ENCODE measurements around the gene VAV2. TPM values are rescaled to one million over a fixed set of nuclear protein-coding genes. Genes with fewer than 3 reads are reported as not detected.
A peak's percentile ranks its signal among the peaks of the same experiment; 100 is the strongest.

VAV2 gene
- total and polyA plus RNA-seq, 7 donors, result 3.8 to 23.3 (median 7.2) TPM

DNA sequence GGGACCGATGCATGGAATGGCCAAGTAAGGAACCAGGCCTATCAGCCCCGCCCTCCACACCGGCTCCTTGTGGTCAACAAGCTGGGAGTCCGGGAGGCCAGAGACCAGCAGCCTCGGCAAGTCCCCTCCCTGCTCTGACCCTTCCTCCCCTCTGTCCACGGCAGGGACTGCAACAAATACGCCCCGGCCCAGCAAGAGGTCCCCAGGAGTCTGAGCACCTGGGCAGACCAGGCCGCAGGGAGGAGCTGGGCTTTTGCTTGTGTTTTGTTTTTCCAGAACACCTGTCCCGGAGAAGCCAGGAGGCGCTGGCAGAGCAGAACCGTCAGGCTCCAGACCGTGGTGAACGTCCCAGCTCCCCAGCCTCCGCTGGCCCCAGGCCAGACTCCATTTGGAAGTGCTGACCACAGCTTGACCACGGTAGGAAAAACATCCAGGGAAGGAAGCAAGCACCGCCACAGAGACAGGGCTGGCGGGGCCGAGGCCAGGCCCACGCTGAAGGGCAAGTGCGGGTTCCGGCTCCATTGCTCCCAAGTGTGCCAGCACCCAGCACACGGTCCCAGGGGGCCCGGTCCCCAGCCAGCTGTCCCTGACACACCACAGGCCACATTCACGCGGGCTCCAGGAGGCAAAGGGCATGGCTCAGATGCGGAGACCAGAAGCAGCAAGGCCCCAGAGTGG is 56.7 kb downstream of the VAV2 start:
- Histone ChIP-seq H3K27me3 (peaks cover 0 to 2% (median 0%) of the 10 kb centered on the region in 3 donors), H3K4me1 (peaks cover 0 to 9% (median 7%) of the 10 kb centered on the region in 4 donors), H3K27ac (peak overlapping the region in 3 of 4 donors; percentile 18 to 56 (median 49)), H3K9me3 (no peaks in the 10 kb centered on the region), H3K4me3 (no peak overlapping the region), H3K36me3 (peaks cover 0 to 7% (median 0%) of the 10 kb centered on the region in 4 donors)
- 29 to 64% methylated on average over 27 of the region's 27 CpGs for WGBS, 2 donors
- intact Hi-C loops (cut with DNase I), result no loop called here
- peak; percentile 88 for DNase-seq
- TF ChIP-seq EP300 (IDR thresholded peaks at IDR 0.05) (no peak), POLR2AphosphoS5 (IDR thresholded peaks at IDR 0.05) (no peak), POLR2A (IDR thresholded peaks at IDR 0.05) (no peak)
- TF ChIP-seq, protein P1, sequence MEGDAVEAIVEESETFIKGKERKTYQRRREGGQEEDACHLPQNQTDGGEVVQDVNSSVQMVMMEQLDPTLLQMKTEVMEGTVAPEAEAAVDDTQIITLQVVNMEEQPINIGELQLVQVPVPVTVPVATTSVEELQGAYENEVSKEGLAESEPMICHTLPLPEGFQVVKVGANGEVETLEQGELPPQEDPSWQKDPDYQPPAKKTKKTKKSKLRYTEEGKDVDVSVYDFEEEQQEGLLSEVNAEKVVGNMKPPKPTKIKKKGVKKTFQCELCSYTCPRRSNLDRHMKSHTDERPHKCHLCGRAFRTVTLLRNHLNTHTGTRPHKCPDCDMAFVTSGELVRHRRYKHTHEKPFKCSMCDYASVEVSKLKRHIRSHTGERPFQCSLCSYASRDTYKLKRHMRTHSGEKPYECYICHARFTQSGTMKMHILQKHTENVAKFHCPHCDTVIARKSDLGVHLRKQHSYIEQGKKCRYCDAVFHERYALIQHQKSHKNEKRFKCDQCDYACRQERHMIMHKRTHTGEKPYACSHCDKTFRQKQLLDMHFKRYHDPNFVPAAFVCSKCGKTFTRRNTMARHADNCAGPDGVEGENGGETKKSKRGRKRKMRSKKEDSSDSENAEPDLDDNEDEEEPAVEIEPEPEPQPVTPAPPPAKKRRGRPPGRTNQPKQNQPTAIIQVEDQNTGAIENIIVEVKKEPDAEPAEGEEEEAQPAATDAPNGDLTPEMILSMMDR (IDR thresholded peaks at IDR 0.05), result no peak

- TF ChIP-seq POLR2AphosphoS5 (IDR thresholded peaks at IDR 0.05), result no peak
- no peak for TF ChIP-seq EP300 (IDR thresholded peaks at IDR 0.05)
- TF ChIP-seq, protein P1 (IDR thresholded peaks at IDR 0.05), result no peak
- no peak for TF ChIP-seq POLR2A (IDR thresholded peaks at IDR 0.05)
- H3K4me3 ChIP-seq, result no peak overlapping the region
- H3K27me3 ChIP-seq, result peaks cover 0 to 2% (median 0%) of the 10 kb centered on the region in 3 donors
- H3K9me3 ChIP-seq, result no peaks in the 10 kb centered on the region
- 75 to 86% methylated on average over 19 of the region's 19 CpGs for WGBS, 2 donors
- peaks cover 0 to 7% (median 0%) of the 10 kb centered on the region in 4 donors for H3K36me3 ChIP-seq
- DNase-seq, result no peak
- peak overlapping the region in 3 of 4 donors; percentile 18 to 49 (median 29) for H3K27ac ChIP-seq
- H3K4me1 ChIP-seq, result peaks cover 0 to 9% (median 7%) of the 10 kb centered on the region in 4 donors
- intact Hi-C loops (cut with DNase I), result no loop called here
Observed at GRCh38 chr9:133934482-133935232, 57.5 kb downstream of the VAV2 start.

DNA sequence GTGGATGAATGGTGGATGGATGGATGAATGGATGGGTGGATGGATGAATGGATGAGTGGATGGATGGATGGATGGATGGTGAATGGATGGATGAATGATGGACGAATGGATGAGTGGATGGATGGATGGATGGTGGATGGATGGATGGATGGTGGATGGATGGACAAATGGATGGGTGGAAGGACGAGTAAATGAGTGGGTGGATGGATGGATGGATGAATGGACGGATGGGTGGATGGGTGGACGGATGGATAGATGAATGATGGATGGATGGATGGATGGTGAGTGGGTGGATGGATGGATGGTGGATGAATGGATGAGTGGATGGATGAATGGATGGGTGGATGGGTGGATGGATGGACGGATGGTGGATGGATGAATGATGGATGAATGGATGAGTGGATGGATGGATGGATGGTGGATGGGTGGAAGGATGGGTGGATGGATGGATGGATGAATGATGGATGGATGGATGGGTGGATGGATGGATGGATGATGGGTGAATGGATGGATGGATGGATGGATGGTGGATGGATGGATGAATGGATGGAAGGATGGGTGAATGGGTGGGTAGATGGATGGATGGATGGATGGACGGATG is 58.6 kb downstream of the VAV2 start:
- H3K4me3 ChIP-seq, result no peak overlapping the region
- 80 to 90% methylated on average over 6 of the region's 6 CpGs for WGBS, 2 donors
- intact Hi-C loops (cut with DNase I), result no loop called here
- no peak overlapping the region for H3K27ac ChIP-seq
- TF ChIP-seq, protein P1 (IDR thresholded peaks at IDR 0.05), result no peak
- TF ChIP-seq POLR2A (IDR thresholded peaks at IDR 0.05) (no peak), POLR2AphosphoS5 (IDR thresholded peaks at IDR 0.05) (no peak), EP300 (IDR thresholded peaks at IDR 0.05) (no peak)
- H3K27me3 ChIP-seq, result peaks cover 0 to 2% (median 0%) of the 10 kb centered on the region in 3 donors
- peaks cover 0 to 7% (median 0%) of the 10 kb centered on the region in 4 donors for H3K36me3 ChIP-seq
- no peaks in the 10 kb centered on the region for H3K9me3 ChIP-seq
- DNase-seq, result no peak
- peaks cover 0 to 9% (median 7%) of the 10 kb centered on the region in 4 donors for H3K4me1 ChIP-seq

DNA sequence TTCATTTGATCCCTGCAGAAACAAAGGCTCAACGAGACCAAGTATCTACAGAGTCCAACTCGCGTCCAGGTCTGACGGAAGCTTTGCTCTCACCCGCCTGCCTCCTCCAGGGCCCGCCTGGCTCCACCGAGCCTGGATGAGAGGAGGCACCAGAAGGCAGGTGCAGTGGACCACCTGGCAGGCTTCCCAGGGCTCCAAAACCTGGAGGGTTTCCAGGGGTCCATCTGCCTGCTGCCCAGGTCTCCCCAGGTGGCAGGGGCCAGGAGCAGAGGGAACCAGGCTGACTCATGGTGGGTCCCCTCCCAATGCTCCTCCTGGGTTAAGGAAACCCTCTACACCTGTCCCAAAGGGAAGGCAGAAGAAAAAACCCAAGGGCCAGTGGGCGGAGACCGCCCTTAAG is 59.5 kb downstream of the VAV2 start:
- intact Hi-C loops (cut with DNase I), result no loop called here
- TF ChIP-seq EP300 (IDR thresholded peaks at IDR 0.05), result no peak
- no peak for DNase-seq
- H3K4me3 ChIP-seq, result no peak overlapping the region
- H3K9me3 ChIP-seq, result no peaks in the 10 kb centered on the region
- H3K27ac ChIP-seq, result no peak overlapping the region
- WGBS, 2 donors, result 73 to 84% methylated on average over 8 to 9 of the region's 9 CpGs
- peaks cover 0 to 9% (median 7%) of the 10 kb centered on the region in 4 donors for H3K4me1 ChIP-seq
- peaks cover 0 to 2% (median 0%) of the 10 kb centered on the region in 3 donors for H3K27me3 ChIP-seq
- peaks cover 0 to 2% (median 0%) of the 10 kb centered on the region in 4 donors for H3K36me3 ChIP-seq

- DNase-seq, result no peak
- H3K27me3 ChIP-seq, result peaks cover 0 to 2% (median 0%) of the 10 kb centered on the region in 3 donors
- 68 to 86% methylated on average over 15 of the region's 15 CpGs for WGBS, 2 donors
- no peak overlapping the region for H3K27ac ChIP-seq
- no peaks in the 10 kb centered on the region for H3K9me3 ChIP-seq
- TF ChIP-seq, protein P1 (IDR thresholded peaks at IDR 0.05), result no peak
- no peak for TF ChIP-seq POLR2A (IDR thresholded peaks at IDR 0.05)
- TF ChIP-seq EP300 (IDR thresholded peaks at IDR 0.05), result no peak
- no peak for TF ChIP-seq POLR2AphosphoS5 (IDR thresholded peaks at IDR 0.05)
- H3K4me1 ChIP-seq, result peaks cover 0 to 9% (median 7%) of the 10 kb centered on the region in 4 donors
- no peak overlapping the region for H3K4me3 ChIP-seq
- H3K36me3 ChIP-seq, result no peaks in the 10 kb centered on the region
- intact Hi-C loops (cut with DNase I), result no loop called here
Observed at GRCh38 chr9:133932181-133932580, 59.9 kb downstream of the VAV2 start.

Measured in sigmoid colon (tissue), 7 donors.